Mesendoderm (in vitro differentiated cells): Measurements from ENCODE around the gene DDX31.
A peak's percentile ranks its signal among the peaks of the same experiment; 100 is the strongest.

Experiments used
- DNase-seq: peaks from one replicate; pipeline ENCODE4 v3.0.0; 2013
- H2AK5ac ChIP-seq: 2 replicates; pipeline ENCODE4 v1.6.1; 2013; ENCODE audit warnings: low read length, inconsistent platforms
- H2BK120ac ChIP-seq: 2 replicates; pipeline ENCODE4 v1.6.1; 2013; ENCODE audit warnings: low read depth, mild to moderate bottlenecking, low read length, moderate library complexity, mixed read lengths
- H2BK15ac ChIP-seq: replicated peaks from 2 replicates; pipeline ENCODE4 v1.6.1; 2013; ENCODE audit warnings: low read depth, mild to moderate bottlenecking, moderate library complexity
- H2BK5ac ChIP-seq: 2 replicates; pipeline ENCODE4 v1.6.1; 2013; ENCODE audit warnings: low read length, inconsistent platforms
- H3K18ac ChIP-seq: 2 replicates; pipeline ENCODE4 v1.6.1; 2013; ENCODE audit warnings: mild to moderate bottlenecking, low read length, mixed read lengths
- H3K23ac ChIP-seq: one replicate; pipeline ENCODE4 v1.6.1; 2013; ENCODE audit warnings: low read length
- H3K27ac ChIP-seq: 2 replicates; pipeline ENCODE4 v1.5.1; 2013; ENCODE audit warnings: low read depth, mild to moderate bottlenecking, inconsistent platforms, low read length, moderate library complexity
- H3K27me3 ChIP-seq: 2 replicates; pipeline ENCODE4 v1.6.1; 2013; ENCODE audit warnings: low read length, control low read depth, mild to moderate bottlenecking, inconsistent platforms; ENCODE audit not compliant: insufficient read depth, poor library complexity
- H3K36me3 ChIP-seq: 2 replicates; pipeline ENCODE4 v1.6.1; 2013; ENCODE audit warnings: low read length, inconsistent platforms; ENCODE audit not compliant: control insufficient read depth, insufficient read depth
- H3K4ac ChIP-seq: one replicate; pipeline ENCODE4 v1.6.1; 2013; ENCODE audit warnings: low read depth, mild to moderate bottlenecking, low read length, moderate library complexity
- H3K4me1 ChIP-seq: 2 replicates; pipeline ENCODE4 v1.6.1; 2013; ENCODE audit warnings: low read depth, low read length, inconsistent platforms; ENCODE audit not compliant: control insufficient read depth
- H3K4me2 ChIP-seq: 2 replicates; pipeline ENCODE4 v1.6.1; 2013; ENCODE audit warnings: low read length
- H3K4me3 ChIP-seq: 2 replicates; pipeline ENCODE4 v1.5.1; 2013; ENCODE audit warnings: mild to moderate bottlenecking, low read length
- H3K56ac ChIP-seq: one replicate; pipeline ENCODE4 v1.6.1; 2013; ENCODE audit warnings: low read length
- H3K79me1 ChIP-seq: 2 replicates; pipeline ENCODE4 v1.6.1; 2013; ENCODE audit warnings: low read length, inconsistent platforms
- H3K79me2 ChIP-seq: 2 replicates; pipeline ENCODE4 v1.6.1; 2013; ENCODE audit warnings: mild to moderate bottlenecking, low read length; ENCODE audit not compliant: control insufficient read depth, insufficient read depth
- H3K9ac ChIP-seq: 2 replicates; pipeline ENCODE4 v1.6.1; 2013; ENCODE audit warnings: low read length, inconsistent platforms
- H4K5ac ChIP-seq: one replicate; pipeline ENCODE4 v1.6.1; 2013; ENCODE audit warnings: low read length
- H4K8ac ChIP-seq: one replicate; pipeline ENCODE4 v1.6.1; 2013; ENCODE audit warnings: low read depth, mild to moderate bottlenecking, control low read depth, low read length, moderate library complexity
- WGBS: extraction: QIAGEN DNeasy Blood & Tissue Kit; methylation state at CpG from one replicate; pipeline ENCODE4 v1.1.7; 2013; ENCODE audit warnings: low lambda C conversion rate, missing lambda C conversion rate; ENCODE audit not compliant: insufficient coverage; ENCODE audit errors: extremely low coverage; 5-methylcytosine and 5-hydroxymethylcytosine counted together

Gene DDX31

DNA sequence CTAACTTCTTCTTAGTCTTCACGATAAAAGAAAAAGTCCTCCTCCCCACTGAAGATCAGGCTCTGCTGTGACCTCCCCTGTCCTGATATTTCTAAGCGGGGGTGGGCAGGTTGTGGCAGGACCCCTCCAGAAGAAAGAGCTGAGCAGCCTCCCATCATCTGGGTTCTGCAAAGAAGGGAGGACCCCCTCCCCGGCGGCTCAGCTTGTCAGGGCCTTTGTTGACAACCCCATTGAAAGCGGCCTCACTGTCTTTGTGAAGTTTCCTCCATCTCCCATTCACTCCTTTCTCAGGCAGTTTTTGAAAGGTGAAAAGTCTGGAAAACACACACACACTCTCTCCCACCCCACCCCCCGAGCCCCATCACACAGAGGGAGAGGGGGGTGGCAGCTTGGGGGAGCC, 113.5 kb downstream of the DDX31 start:
- Histone ChIP-seq H3K56ac (no peak overlapping the region), H2AK5ac (no peak overlapping the region), H3K79me2 (no peaks in the 10 kb centered on the region), H3K27me3 (no peaks in the 10 kb centered on the region), H3K4me3 (no peak overlapping the region), H3K4me2 (no peak overlapping the region), H2BK5ac (no peak overlapping the region), H3K4ac (no peak overlapping the region), H2BK120ac (no peak overlapping the region), H3K79me1 (no peaks in the 10 kb centered on the region), H3K4me1 (no peaks in the 10 kb centered on the region), H3K27ac (no peak overlapping the region), H4K5ac (no peak overlapping the region), H3K18ac (no peak overlapping the region), H3K9ac (no peak overlapping the region), H3K23ac (no peak overlapping the region), H4K8ac (no peak overlapping the region), H2BK15ac (no peak overlapping the region), H3K36me3 (no peaks in the 10 kb centered on the region)
- WGBS, result no CpG with 5 or more reads among the region's 6 CpGs
- DNase-seq, result no peak

GRCh38 chr9:132555528-132555927, 114.3 kb downstream of the DDX31 start:
- H3K79me1 ChIP-seq, result no peaks in the 10 kb centered on the region
- no peak overlapping the region for H2AK5ac ChIP-seq
- WGBS, result no CpG with 5 or more reads among the region's 8 CpGs
- DNase-seq, result no peak
- H3K23ac ChIP-seq, result no peak overlapping the region
- H3K18ac ChIP-seq, result no peak overlapping the region
- H3K27ac ChIP-seq, result no peak overlapping the region
- H3K4me1 ChIP-seq, result no peaks in the 10 kb centered on the region
- no peak overlapping the region for H2BK15ac ChIP-seq
- no peak overlapping the region for H3K4ac ChIP-seq
- no peak overlapping the region for H3K4me3 ChIP-seq
- no peak overlapping the region for H4K8ac ChIP-seq
- no peak overlapping the region for H3K9ac ChIP-seq
- H3K4me2 ChIP-seq, result no peak overlapping the region
- no peaks in the 10 kb centered on the region for H3K79me2 ChIP-seq
- no peaks in the 10 kb centered on the region for H3K36me3 ChIP-seq
- H3K27me3 ChIP-seq, result no peaks in the 10 kb centered on the region
- H2BK5ac ChIP-seq, result no peak overlapping the region
- H4K5ac ChIP-seq, result no peak overlapping the region
- H2BK120ac ChIP-seq, result no peak overlapping the region
- H3K56ac ChIP-seq, result no peak overlapping the region

DNA sequence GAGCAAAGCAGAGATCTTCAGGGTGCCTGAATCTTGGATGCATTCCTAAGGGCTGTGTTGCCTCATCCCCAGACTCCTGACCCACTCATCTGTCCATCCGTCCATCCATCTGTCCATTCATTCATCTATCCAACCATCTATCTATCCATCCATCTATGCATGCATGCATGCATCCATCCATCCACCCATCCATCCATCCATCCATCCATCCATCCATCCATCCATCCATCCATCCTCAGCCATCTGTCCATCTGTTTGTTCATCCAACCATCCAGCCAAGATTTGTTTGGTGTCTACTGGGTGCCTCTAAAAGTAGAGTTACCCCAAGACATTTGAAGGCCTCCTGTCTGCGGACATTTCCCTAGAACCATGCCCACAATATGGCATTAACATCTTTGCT, 115.0 kb downstream of the DDX31 start:
- no peaks in the 10 kb centered on the region for H3K27me3 ChIP-seq
- no peak overlapping the region for H3K4ac ChIP-seq
- no peak overlapping the region for H2BK5ac ChIP-seq
- no peak overlapping the region for H4K5ac ChIP-seq
- no peaks in the 10 kb centered on the region for H3K79me1 ChIP-seq
- no peak overlapping the region for H3K4me2 ChIP-seq
- no peak overlapping the region for H2AK5ac ChIP-seq
- no peaks in the 10 kb centered on the region for H3K79me2 ChIP-seq
- no peak overlapping the region for H3K4me3 ChIP-seq
- no peak overlapping the region for H4K8ac ChIP-seq
- no peak overlapping the region for H3K9ac ChIP-seq
- DNase-seq, result no peak
- H3K4me1 ChIP-seq, result no peaks in the 10 kb centered on the region
- no peak overlapping the region for H2BK120ac ChIP-seq
- no CpG with 5 or more reads among the region's 2 CpGs for WGBS
- H3K27ac ChIP-seq, result no peak overlapping the region
- H3K36me3 ChIP-seq, result no peaks in the 10 kb centered on the region
- no peak overlapping the region for H2BK15ac ChIP-seq
- H3K56ac ChIP-seq, result no peak overlapping the region
- no peak overlapping the region for H3K18ac ChIP-seq
- no peak overlapping the region for H3K23ac ChIP-seq

GRCh38 chr9:132552041-132552440, 117.7 kb downstream of the DDX31 start:
- Histone ChIP-seq H3K27ac (no peak overlapping the region), H3K23ac (no peak overlapping the region), H2BK120ac (no peak overlapping the region), H3K4me2 (no peak overlapping the region), H3K79me1 (no peaks in the 10 kb centered on the region), H4K8ac (no peak overlapping the region), H2AK5ac (no peak overlapping the region), H4K5ac (no peak overlapping the region), H3K18ac (no peak overlapping the region), H3K4me1 (no peaks in the 10 kb centered on the region), H3K27me3 (no peaks in the 10 kb centered on the region), H3K9ac (no peak overlapping the region), H3K56ac (no peak overlapping the region), H3K36me3 (no peaks in the 10 kb centered on the region), H3K79me2 (no peaks in the 10 kb centered on the region), H3K4me3 (no peak overlapping the region), H2BK5ac (no peak overlapping the region), H3K4ac (no peak overlapping the region), H2BK15ac (no peak overlapping the region)
- DNase-seq, result no peak
- WGBS, result no CpG with 5 or more reads among the region's 12 CpGs

- no peaks in the 10 kb centered on the region for H3K79me1 ChIP-seq
- H2AK5ac ChIP-seq, result no peak overlapping the region
- H3K4ac ChIP-seq, result no peak overlapping the region
- no peak overlapping the region for H3K56ac ChIP-seq
- H4K5ac ChIP-seq, result no peak overlapping the region
- WGBS, result no CpG with 5 or more reads among the region's 13 CpGs
- H3K4me3 ChIP-seq, result no peak overlapping the region
- H3K23ac ChIP-seq, result no peak overlapping the region
- H4K8ac ChIP-seq, result no peak overlapping the region
- H2BK5ac ChIP-seq, result no peak overlapping the region
- H3K27ac ChIP-seq, result no peak overlapping the region
- no peak overlapping the region for H3K18ac ChIP-seq
- H3K4me2 ChIP-seq, result no peak overlapping the region
- no peak for DNase-seq
- H3K79me2 ChIP-seq, result no peaks in the 10 kb centered on the region
- no peak overlapping the region for H2BK15ac ChIP-seq
- no peaks in the 10 kb centered on the region for H3K27me3 ChIP-seq
- no peaks in the 10 kb centered on the region for H3K4me1 ChIP-seq
- H2BK120ac ChIP-seq, result no peak overlapping the region
- no peaks in the 10 kb centered on the region for H3K36me3 ChIP-seq
- no peak overlapping the region for H3K9ac ChIP-seq
These were observed 118.2 kb downstream of the DDX31 start for GRCh38 chr9:132551556-132551955.

- no peak overlapping the region for H3K27ac ChIP-seq
- H3K4me3 ChIP-seq, result no peak overlapping the region
- no peak overlapping the region for H3K23ac ChIP-seq
- no peak overlapping the region for H3K9ac ChIP-seq
- H3K56ac ChIP-seq, result no peak overlapping the region
- no peak overlapping the region for H3K4me2 ChIP-seq
- no CpG with 5 or more reads among the region's 17 CpGs for WGBS
- DNase-seq, result peak; percentile 63
- no peak overlapping the region for H2BK5ac ChIP-seq
- no peak overlapping the region for H4K8ac ChIP-seq
- H3K4me1 ChIP-seq, result no peaks in the 10 kb centered on the region
- no peaks in the 10 kb centered on the region for H3K79me2 ChIP-seq
- no peak overlapping the region for H4K5ac ChIP-seq
- no peak overlapping the region for H2AK5ac ChIP-seq
- H3K4ac ChIP-seq, result no peak overlapping the region
- no peaks in the 10 kb centered on the region for H3K79me1 ChIP-seq
- H3K27me3 ChIP-seq, result no peaks in the 10 kb centered on the region
- H3K18ac ChIP-seq, result no peak overlapping the region
- no peaks in the 10 kb centered on the region for H3K36me3 ChIP-seq
- no peak overlapping the region for H2BK15ac ChIP-seq
- no peak overlapping the region for H2BK120ac ChIP-seq
These were observed 120.8 kb downstream of the DDX31 start for GRCh38 chr9:132548751-132549640.
